Hepatocyte (in vitro differentiated cells): ENCODE data around the gene SH2B3. TPM values are rescaled to one million over a fixed set of nuclear protein-coding genes. Genes with fewer than 3 reads are reported as not detected.

Experiments
- DNase-seq: peaks from one replicate; pipeline ENCODE4 v3.0.0-alpha.2; 2016; ENCODE audit warnings: low spot score
- H2AFZ ChIP-seq: fragments of 200-600 bp; sonication (generic); 2 replicates; pipeline ENCODE4 v1.6.0; 2016; ENCODE audit warnings: antibody characterized with exemption, mild to moderate bottlenecking
- H3K27ac ChIP-seq: fragments of 200-600 bp; sonication (generic); 2 replicates; pipeline ENCODE4 v1.5.1; 2016; ENCODE audit warnings: mild to moderate bottlenecking
- H3K27me3 ChIP-seq: fragments of 200-600 bp; sonication (generic); 2 replicates; pipeline ENCODE4 v1.6.1; 2016
- H3K36me3 ChIP-seq: fragments of 200-600 bp; sonication (generic); replicated peaks from 2 replicates; pipeline ENCODE4 v1.5.1; 2016; ENCODE audit warnings: low read depth; ENCODE audit not compliant: insufficient read depth
- H3K4me1 ChIP-seq: fragments of 200-600 bp; sonication (generic); 2 replicates; pipeline ENCODE4 v1.5.1; 2016; ENCODE audit warnings: mild to moderate bottlenecking, moderate library complexity; ENCODE audit not compliant: insufficient read depth
- H3K4me2 ChIP-seq: fragments of 200-600 bp; sonication (generic); 2 replicates; pipeline ENCODE4 v1.6.0; 2016
- H3K4me3 ChIP-seq: fragments of 200-600 bp; sonication (generic); 2 replicates; pipeline ENCODE4 v1.5.1; 2016; ENCODE audit warnings: mild to moderate bottlenecking
- H3K79me2 ChIP-seq: fragments of 200-600 bp; sonication (generic); 2 replicates; pipeline ENCODE4 v1.6.0; 2017; ENCODE audit warnings: mild to moderate bottlenecking
- H3K9me2 ChIP-seq: fragments of 200-600 bp; sonication (generic); replicated peaks from 2 replicates; pipeline ENCODE4 v1.6.0; 2017; ENCODE audit warnings: mild to moderate bottlenecking; ENCODE audit not compliant: insufficient read depth
- H3K9me3 ChIP-seq: fragments of 200-600 bp; sonication (generic); 2 replicates; pipeline ENCODE4 v1.5.1; 2016; ENCODE audit warnings: low read depth, mild to moderate bottlenecking
- H4K20me1 ChIP-seq: fragments of 200-600 bp; sonication (generic); 2 replicates; pipeline ENCODE4 v1.6.0; 2016; ENCODE audit warnings: mild to moderate bottlenecking; ENCODE audit not compliant: insufficient read depth, poor library complexity, severe bottlenecking
- CTCF ChIP-seq: fragments of 200-600 bp; sonication (generic); IDR thresholded peaks from 2 replicates; pipeline ENCODE4 v1.5.1; 2016; ENCODE audit warnings: antibody characterized with exemption, mild to moderate bottlenecking; ENCODE audit not compliant: poor library complexity
- EZH2 ChIP-seq: fragments of 200-600 bp; sonication (generic); IDR thresholded peaks from 2 replicates; pipeline ENCODE4 v1.6.1; 2016; ENCODE audit warnings: antibody characterized with exemption, mild to moderate bottlenecking, borderline replicate concordance
- EZH2phosphoT487 ChIP-seq: fragments of 200-600 bp; sonication (generic); IDR thresholded peaks from one replicate; pipeline ENCODE4 v1.6.1; 2018; ENCODE audit warnings: antibody characterized with exemption, mild to moderate bottlenecking, low read depth, moderate library complexity; ENCODE audit not compliant: unreplicated experiment, severe bottlenecking
- WGBS: methylation state at CpG from one replicate; pipeline ENCODE4 v1.1.6; 2016; ENCODE audit warnings: low lambda C conversion rate; ENCODE audit errors: missing lambda C conversion rate; 5-methylcytosine and 5-hydroxymethylcytosine counted together
- polyA plus RNA-seq: library from polyadenylated mRNA; unstranded; fragments of >200 nt; fragmentation: Nextera tagmentation; extraction: Ambion mirVana; gene quantifications from 2 replicates; pipeline ENCODE4 v1.2.1, GENCODE V29; 2016
- total RNA-seq: library from RNA; depleted of rRNA; stranded (reverse); fragments of >200 nt; gene quantifications from 2 replicates; pipeline ENCODE4 v1.2.3, GENCODE V29; 2014

Gene SH2B3
- total and polyA plus RNA-seq, 2 experiments from 2014 or later: 5.3 to 5.5 TPM

DNA sequence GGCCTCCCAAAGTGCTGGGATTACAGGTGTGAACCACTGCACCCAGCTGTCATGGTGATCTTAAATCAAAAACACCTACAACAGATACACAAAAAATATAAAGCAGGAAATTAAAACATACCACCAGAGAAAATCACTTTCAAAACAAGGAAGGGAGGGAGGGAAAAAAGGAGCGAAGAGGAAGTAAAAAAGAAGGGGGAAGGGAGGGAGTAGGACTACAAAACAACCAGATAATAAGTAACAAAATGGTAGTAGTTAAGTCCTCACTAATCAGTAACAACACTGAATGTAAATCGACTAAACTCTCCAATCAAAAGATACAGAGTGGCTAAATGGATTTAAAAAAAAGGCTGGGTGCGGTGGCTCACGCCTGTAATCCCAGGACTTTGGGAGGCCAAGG lies 89.0 kb downstream of the SH2B3 start:
- TF ChIP-seq CTCF (no peak), EZH2phosphoT487 (no peak), EZH2 (no peak)
- Histone ChIP-seq H3K4me1 (no peaks in the 10 kb centered on the region), H3K27me3 (no peaks in the 10 kb centered on the region), H3K9me2 (no peaks in the 10 kb centered on the region), H3K36me3 (no peaks in the 10 kb centered on the region), H3K4me3 (no peak overlapping the region), H3K27ac (no peak overlapping the region), H3K79me2 (peaks cover 2% of the 10 kb centered on the region), H2AFZ (no peak overlapping the region), H3K9me3 (no peaks in the 10 kb centered on the region), H4K20me1 (no peaks in the 10 kb centered on the region), H3K4me2 (no peak overlapping the region)
- DNase-seq: no peak
- WGBS: 90% methylated on average over 4 of the region's 4 CpGs

Other genes with a start within 250 kb of the SH2B3 start
- gene PHETA1, start 36.8 kb upstream of the SH2B3 start, total RNA-seq: 18.1 and 30.9 TPM in 2 replicates
- 14.2 and 24.6 TPM in 2 replicates for gene PHETA1, start 36.8 kb upstream of the SH2B3 start, polyA plus RNA-seq
- 30.4 and 36.9 TPM in 2 replicates for gene ATXN2, start 193.4 kb downstream of the SH2B3 start, total RNA-seq
- gene ATXN2, start 193.4 kb downstream of the SH2B3 start, polyA plus RNA-seq: 47.9 and 57.8 TPM in 2 replicates